Fibroblast of upper back skin (primary cell): ENCODE results near the gene REXO5.
"Not testable (repeated sequence)": the region's sequence is repeated elsewhere in the genome, so short reads cannot be mapped to it uniquely, and the experiment has no call there.

Source experiments
- DNase-seq: peaks from one replicate; pipeline ENCODE4 v3.0.0-alpha.2; 2013

Gene REXO5

DNA sequence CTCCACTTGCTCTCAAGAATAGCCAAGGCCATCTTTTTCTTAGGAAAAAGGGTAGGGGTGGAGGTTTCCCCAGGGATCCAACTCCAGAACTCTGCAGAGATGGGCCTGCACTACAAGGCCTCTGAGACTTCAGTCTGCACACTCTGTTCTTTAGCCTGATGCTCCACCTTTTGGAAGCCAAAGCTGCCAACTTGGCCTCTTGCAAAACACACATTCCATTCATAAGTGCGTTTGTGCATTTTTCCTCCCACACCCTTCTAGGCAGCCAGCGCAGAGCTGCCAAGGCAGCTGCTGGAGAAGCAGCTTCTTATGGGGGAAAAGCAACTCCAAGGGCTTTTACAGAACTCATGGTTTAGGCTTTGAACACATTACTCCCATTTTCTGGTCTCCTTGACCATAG, 45.3 kb downstream of the REXO5 start:
- peak; percentile 91 for DNase-seq

DNA sequence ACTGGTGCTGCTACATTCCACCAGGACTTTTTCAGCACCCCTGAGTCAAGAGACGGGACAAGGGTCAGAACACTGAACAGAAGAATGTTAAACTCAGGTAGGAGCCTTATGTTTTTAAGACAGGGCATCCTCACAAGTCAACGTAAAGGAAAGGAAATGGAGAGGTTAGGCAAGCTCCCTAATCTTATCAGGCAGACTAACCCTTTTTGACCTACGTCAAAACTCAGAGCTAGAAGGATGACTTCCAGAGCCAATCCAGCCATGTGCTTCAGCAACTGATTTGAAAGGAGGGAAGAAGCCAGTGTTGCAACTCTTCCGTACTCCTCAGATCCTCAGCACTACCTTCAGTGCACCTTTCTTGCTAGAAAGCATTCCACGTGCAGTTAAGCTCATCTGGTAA, 46.8 kb downstream of the REXO5 start:
- no peak for DNase-seq

DNA sequence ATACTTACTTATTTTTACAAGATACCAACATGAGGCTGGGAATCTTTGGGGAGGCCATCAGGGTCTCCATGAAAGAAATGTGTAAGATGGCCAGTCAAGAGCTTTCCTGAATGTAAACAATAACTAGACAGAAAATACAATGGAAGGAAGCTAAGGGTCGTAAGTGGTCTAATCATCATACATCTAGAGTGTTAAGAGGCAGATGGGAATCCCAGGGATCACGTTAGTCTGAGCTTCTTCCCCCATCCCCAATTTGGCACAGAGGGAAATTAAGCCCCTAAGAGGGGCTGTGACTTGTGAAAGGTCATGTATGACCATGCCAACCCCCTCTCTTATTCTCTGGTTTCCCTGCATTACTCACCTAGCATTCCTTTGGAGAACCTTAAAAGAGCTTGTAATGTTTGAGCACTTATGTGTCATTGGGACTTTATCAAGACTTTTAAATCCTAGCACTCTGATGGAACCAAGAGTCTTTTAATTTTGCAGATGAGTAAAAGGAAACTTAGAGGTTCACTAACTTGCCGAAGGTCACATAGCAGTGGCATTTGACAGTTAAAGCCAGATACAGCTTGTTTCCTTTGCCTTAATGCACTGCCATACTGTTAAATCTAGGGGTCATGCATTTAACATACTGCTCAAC, 47.8 kb downstream of the REXO5 start:
- DNase-seq: no peak

- no peak for DNase-seq
Observed at GRCh38 chr16:20854963-20855362, 48.6 kb downstream of the REXO5 start.

- DNase-seq: no peak
Observed at GRCh38 chr16:20857281-20857680, 51.0 kb downstream of the REXO5 start.

DNA sequence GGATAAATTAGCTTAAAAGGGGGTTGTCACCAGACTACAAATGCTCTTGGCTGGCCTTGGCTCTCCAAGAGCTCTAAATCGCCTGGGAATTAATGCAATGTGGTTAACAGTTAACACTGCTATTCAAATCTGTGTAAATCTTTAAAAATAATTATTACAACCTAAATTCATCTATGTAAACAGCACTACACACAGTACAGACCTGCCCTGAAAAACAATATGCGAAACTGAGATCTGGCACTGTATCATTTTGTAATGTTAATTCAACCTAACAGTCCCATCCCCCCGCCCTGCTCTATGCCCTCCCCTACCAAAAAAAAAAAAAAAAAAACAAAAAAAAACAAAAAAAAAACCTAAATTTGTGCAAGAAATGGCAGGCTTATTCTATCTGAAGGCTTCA, 52.9 kb downstream of the REXO5 start:
- no peak for DNase-seq

GRCh38 chr16:20859699-20860098, 53.4 kb downstream of the REXO5 start:
- DNase-seq: no peak

- no peak for DNase-seq
Observed at GRCh38 chr16:20860361-20860760, 54.0 kb downstream of the REXO5 start.

- DNase-seq: not testable (repeated sequence)
Observed at GRCh38 chr16:20860995-20861394, 54.7 kb downstream of the REXO5 start.

GRCh38 chr16:20862162-20862960, 56.0 kb downstream of the REXO5 start:
- no peak for DNase-seq

- DNase-seq: not testable (repeated sequence)
Observed at GRCh38 chr16:20864376-20864775, 58.0 kb downstream of the REXO5 start.

- DNase-seq: peak; percentile 42
Observed at GRCh38 chr16:20865420-20866131, 59.2 kb downstream of the REXO5 start.

DNA sequence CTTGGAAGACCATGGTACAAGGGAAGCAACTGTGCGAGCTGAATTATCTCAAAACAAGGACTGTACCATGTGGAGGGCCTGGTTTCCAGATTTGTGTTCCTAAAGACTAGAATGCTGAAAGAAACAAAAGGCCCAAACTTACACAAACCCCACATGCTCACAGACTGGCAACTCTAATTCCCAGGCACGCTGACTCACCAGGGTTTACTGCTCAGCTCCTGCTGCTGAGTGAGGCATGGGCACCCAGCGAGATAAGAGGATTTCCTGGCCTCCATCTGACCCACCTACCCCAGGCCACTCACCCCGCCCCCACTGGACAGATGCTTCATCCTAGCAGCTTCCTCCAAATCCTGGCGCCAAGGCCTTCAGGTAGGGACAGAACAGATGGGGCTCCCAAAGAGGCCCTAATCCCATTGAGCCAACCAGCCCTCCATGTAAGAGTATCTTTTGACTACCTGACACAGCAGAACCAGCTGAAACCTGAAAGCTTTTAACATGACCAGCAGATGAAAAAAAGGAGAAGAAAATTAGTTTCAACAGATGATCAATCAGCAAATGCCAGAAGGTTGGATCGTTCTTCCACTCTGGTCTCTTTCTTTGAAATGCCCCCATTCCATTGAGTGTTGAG, 59.9 kb downstream of the REXO5 start:
- peak; percentile 71 for DNase-seq

DNA sequence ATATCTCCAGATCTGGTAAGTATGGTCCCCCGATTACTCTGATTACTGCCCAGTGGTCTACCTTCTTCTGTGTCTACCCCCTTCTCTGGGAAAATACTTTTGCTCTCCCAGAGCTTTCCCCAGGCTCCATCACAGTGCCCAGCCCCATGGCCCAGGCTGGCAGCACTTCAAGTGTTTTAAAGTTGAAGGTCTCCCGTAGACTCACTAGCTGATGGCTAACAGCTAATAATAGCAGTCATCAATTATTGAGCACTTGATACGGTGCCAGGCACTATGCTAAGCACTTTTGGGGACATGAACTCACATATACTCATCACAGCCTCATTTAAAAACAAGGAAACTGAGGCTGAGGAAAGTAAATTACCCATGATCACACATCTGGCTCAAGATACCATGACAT, 60.5 kb downstream of the REXO5 start:
- no peak for DNase-seq

DNA sequence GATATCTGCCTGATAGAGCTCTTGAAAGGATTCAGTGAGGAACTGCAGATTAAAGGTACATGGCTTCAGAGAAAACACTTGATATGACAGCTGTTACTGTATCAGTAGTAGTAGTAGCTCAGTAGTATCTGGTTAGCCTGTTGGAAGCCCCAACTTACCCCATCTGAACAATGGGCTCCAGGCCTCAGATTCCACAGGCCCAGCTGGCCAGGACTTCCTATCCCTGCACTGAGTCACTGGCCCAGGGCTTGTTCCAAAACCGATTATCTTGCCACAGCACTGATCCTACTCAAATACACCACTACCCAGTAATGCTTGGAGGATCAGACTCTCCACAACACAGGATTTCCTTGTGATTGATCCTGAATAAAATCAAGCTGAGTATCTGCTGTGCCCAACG, 61.3 kb downstream of the REXO5 start:
- DNase-seq: no peak

GRCh38 chr16:20868890-20869289, 62.6 kb downstream of the REXO5 start:
- DNase-seq: peak; percentile 33

GRCh38 chr16:20870122-20870820, 63.9 kb downstream of the REXO5 start:
- no peak for DNase-seq

DNA sequence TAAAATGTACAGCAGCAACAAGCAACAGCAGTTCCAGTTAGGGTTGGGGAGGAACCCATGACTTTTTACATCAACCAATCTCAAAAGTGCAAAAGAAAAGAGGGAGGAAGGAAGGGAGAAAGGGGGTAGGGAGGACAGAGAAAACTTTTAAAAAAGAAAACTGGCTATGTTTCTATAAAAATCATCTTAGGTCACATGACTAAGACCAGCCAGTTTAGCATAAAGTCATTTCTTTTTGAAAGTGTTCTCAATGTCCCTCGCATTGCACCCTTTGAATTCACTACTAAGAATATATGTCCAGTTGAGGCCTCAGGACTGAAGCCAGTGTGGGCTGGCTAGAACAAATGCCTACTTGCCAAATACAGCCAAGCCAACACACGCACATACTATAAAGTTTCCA, 64.9 kb downstream of the REXO5 start:
- no peak for DNase-seq

DNA sequence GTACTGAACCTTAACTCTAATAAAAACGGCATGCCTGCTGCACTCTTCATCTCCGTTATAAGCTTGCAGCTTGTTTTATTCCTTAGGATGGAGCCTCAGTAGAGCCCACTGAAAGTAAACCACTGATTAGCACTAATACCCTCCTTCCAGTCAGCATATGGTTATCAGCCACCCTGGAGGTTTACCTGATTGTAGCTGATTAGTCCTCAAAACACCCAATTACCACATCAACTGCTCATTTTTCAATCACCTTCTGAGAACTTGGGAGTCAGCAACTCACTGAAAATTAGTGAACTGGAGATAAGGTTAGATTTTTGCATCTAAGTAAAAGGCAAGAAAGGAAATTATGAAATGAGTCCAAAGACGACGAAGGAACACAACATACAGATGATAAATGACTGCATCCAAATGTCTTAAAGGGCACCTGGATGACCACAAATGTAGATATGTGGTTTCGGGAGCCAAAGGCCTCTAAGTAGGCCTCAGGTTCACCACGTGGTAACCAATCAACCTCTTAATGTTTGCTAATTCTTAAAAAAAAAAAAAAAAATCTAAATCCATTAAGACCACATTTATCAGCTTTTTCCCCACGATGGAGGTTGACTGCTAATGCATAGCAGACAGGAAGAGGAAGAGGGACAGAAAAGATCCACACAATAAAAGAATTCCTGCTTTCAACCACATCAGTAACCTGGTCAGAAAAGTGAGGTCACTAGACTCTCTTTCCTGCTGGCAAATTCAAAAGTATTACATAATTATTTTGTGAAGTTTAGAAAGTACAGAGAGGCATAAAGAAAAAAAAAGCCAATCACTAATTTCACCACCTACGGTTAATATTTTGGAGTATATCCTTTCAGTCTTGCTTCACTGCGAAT, 65.9 kb downstream of the REXO5 start:
- DNase-seq: no peak

- DNase-seq: no peak
Observed at GRCh38 chr16:20873331-20873730, 67.0 kb downstream of the REXO5 start.

- DNase-seq: peak; percentile 57
Observed at GRCh38 chr16:20874088-20874581, 67.8 kb downstream of the REXO5 start.

- no peak for DNase-seq
Observed at GRCh38 chr16:20875355-20875650, 69.0 kb downstream of the REXO5 start.
